HFF-Myc (cell line): ENCODE data around the gene STK39.

Experiments used
- DNase-seq: peaks from one replicate; pipeline ENCODE4 v3.0.0-alpha.2; 2011; ENCODE audit warnings: low read depth; ENCODE audit errors: extremely low read depth
- H3K4me3 ChIP-seq: replicated peaks from 2 replicates; pipeline ENCODE4 v1.5.1; 2011; ENCODE audit warnings: low read depth, mild to moderate bottlenecking, control low read depth, low read length
- TF ChIP-seq, protein P1 (sequence below): IDR thresholded peaks from 2 replicates; pipeline ENCODE4 v1.5.1; 2012; ENCODE audit warnings: mild to moderate bottlenecking, low read depth, low read length, control low read depth; ENCODE audit errors: missing control alignments

STK39 gene

DNA sequence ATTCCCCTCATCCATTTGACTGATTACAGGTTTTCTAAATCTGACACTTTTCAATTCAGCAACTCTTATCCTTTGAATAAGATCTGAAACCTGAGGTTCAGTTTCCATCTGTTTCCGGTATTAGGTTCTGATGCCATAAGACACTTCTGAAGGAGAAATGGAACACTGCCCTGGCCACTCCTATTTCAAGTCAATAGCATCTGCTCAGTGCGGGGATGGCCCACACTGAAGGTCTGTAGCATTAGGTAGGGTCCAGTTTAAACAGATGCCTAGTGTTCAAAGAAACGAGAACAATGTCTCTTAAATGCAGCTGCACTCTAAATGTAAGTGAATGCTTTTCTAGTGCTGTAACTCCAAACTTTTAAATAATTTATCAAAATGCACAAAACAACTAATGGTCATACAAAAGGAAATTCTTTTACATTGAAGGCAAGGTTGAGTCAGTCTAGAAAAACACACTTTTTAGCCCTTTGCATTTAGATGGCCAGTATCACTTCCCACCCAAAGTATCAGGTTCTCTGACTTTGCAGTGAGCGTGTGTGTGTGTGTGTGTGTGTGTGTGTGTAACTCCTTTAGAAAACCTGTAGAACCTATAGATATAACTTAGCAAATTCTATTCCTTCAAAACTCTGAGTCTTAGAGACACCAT is 78.2 kb downstream of the STK39 start:
- H3K4me3 ChIP-seq, result no peak overlapping the region
- TF ChIP-seq, protein P1, sequence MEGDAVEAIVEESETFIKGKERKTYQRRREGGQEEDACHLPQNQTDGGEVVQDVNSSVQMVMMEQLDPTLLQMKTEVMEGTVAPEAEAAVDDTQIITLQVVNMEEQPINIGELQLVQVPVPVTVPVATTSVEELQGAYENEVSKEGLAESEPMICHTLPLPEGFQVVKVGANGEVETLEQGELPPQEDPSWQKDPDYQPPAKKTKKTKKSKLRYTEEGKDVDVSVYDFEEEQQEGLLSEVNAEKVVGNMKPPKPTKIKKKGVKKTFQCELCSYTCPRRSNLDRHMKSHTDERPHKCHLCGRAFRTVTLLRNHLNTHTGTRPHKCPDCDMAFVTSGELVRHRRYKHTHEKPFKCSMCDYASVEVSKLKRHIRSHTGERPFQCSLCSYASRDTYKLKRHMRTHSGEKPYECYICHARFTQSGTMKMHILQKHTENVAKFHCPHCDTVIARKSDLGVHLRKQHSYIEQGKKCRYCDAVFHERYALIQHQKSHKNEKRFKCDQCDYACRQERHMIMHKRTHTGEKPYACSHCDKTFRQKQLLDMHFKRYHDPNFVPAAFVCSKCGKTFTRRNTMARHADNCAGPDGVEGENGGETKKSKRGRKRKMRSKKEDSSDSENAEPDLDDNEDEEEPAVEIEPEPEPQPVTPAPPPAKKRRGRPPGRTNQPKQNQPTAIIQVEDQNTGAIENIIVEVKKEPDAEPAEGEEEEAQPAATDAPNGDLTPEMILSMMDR, result no peak
- no peak for DNase-seq

DNA sequence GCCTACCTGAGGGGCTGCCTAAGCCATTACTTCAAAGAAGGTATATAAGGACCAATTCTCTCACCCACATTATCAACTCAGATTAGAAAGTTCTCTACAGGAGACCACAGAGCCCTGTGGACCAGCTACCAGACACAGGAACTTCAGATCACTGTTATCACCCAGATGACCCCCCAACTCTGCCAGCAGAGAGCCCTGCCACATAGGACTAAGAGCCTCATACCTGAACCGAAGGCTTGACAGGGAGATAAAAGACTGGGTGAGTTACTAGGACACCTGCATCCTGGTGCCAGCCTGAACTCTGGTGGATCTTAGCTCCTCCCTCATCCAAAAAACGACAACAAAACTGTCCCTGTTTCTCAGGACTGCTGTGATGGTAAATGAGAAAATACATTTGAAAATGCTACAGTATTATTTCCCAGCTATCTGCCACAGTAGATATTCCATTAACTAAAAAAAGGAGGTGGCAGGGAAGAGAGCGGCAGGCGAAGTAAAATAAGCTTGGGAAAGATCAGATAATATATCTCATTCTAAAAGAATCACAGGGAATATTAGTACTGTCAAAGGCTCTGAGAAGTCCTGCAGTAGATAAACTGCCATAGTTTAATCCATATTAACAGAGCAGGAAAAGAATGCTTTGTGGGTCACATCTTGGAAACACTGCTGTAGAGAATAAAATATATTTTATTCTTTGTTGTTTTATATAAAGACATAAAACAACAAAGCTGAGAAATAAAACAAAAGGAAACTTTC is 79.7 kb downstream of the STK39 start:
- DNase-seq, result no peak
- TF ChIP-seq, protein P1, result no peak
- no peak overlapping the region for H3K4me3 ChIP-seq

DNA sequence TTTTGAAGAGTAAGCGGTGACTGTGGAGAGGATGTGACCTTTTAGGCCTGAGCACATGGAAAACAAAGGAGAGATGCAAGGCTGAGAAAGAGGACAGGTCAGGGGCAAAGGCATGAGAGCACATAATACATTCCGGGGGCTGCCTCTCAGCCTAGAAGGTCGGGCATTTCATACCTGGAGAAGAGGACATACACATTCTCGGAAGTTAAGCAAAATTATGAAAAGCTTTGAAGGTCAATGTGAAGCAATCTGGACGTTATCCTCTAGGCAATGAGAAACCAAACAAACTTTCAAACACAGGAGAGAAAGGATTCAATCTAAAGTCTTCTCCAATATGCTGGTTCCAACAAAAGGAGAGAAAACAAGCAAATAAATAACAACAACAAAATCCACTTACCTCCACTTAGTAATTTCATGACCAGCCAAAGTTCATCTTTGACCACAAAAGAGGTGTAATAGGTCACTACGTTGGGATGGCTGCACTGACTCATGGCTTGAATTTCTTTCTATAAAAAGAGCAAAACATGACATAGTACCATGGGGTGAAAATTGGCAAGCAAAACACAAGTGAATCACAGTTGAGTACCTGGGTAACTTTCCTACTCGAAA is 80.4 kb downstream of the STK39 start:
- DNase-seq, result no peak
- TF ChIP-seq, protein P1, result no peak
- no peak overlapping the region for H3K4me3 ChIP-seq

DNA sequence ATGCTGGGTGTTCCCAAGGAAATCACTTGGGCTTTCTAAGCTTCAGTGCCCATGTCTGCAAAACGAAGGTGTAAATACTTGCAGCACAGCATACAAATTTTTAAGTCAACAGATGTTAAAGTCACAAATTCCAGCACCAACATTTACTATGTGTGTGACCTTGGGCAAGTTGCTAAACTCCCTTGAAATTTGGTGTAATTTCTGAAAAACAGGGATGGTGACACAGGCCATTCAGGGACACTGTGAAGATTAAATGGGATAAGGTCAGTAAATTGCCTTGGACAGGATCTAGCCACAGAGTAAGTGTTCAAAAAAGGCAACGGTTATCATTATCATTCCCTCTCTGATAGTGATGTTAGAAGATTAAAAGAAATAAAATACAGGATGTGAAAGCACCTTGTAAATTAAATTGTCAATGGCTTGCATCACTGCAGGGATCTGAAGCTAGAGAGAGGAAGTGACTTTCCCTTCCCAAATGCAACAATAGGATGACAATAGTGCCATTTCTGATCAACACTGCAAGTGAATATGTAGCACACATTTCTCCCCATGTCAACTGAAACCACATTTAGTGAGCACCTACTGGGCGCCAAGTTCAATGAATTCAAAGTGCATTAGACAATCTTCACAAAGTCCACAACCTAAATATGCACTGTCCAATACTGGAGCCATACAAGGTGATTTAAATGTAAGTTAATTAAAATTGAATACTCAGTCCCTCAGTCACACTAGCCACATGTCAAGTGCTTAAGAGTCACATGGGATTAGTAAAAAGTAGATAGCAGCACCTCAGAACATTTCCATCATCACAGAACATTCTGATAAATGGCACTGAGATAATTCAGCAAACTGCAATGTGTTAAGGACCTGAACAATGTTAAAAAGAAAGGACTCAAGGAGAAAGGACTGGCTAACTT is 81.2 kb downstream of the STK39 start:
- TF ChIP-seq, protein P1, result no peak
- no peak overlapping the region for H3K4me3 ChIP-seq
- no peak for DNase-seq

DNA sequence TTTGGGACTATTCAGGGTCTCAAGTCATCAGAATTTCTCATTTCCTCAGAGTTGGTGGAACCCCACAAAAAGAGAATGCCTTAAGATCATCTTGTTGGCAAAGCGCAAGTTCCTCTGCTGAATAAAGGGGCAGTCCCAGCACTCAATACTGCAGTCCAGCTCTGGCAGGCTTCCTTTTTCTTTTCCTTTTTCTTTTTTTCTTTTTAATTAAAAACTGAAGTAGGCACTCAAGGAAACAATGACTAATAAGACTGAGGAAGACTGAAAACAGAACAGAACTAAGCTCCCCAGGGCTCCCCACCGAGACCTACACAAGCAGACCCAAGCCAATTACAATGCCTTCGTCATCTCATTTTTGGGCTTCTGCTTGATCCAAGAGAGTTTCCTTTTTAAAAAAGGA is 82.0 kb downstream of the STK39 start:
- DNase-seq, result no peak
- TF ChIP-seq, protein P1, result no peak
- no peak overlapping the region for H3K4me3 ChIP-seq

DNA sequence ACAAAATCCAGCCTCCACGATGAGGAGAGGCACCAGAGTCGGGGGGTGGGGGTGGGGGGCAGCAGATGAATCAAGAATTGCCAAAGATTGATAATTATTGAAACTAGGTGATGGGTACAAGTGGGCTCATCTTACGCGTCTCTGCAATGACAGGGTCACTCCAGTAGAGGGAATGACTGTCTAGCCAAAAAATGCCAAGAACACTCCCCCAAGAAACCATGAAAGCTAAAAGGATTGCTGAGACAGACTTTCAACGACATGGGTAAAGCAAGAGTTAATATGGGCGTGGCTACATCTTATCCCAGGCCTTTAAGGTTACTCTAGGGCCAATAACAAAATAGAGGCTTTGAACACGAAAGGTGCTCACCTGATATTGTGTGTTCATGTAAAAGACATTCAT is 86.5 kb downstream of the STK39 start:
- no peak for DNase-seq
- TF ChIP-seq, protein P1, result peak; percentile 24
- H3K4me3 ChIP-seq, result no peak overlapping the region
